PC-9 (cell line): Measurements from ENCODE around the gene ATP5ME. TPM values are rescaled to one million over a fixed set of nuclear protein-coding genes. Genes with fewer than 3 reads are reported as not detected.

Experiments
- BruUV-seq: library from RNA; stranded (reverse); fragments of 400-500 nt; replicated peaks from 2 replicates; lab custom pipeline; 2021; lab: Mats Ljungman, UMichigan
- CTCF ChIA-PET: fragments of 300-600 bp; sonication (Branson Sonifier 250); formaldehyde crosslinking; loops from one replicate; lab custom pipeline; 2022; ENCODE audit warnings: antibody characterized with exemption; lab: Charles Lee
- POLR2A ChIA-PET: fragments of 300-600 bp; sonication (Branson Sonifier 250); formaldehyde crosslinking; loops from one replicate; lab custom pipeline; 2022; ENCODE audit warnings: antibody characterized with exemption; ENCODE audit not compliant: unreplicated experiment; lab: Charles Lee
- DNase-seq, 2 experiments: peaks; one replicate each; pipeline versions ENCODE4 v3.0.0 to v3.0.0-alpha.2; 2015 to 2022; ENCODE audit warnings: mixed read lengths in 1 of 2
- H2AFZ ChIP-seq: fragments of 200-600 bp; sonication (generic); 2 replicates; pipeline ENCODE4 v1.8.1; 2017; ENCODE audit warnings: antibody characterized with exemption
- H3F3A ChIP-seq: fragments of 200-600 bp; sonication (generic); 2 replicates; pipeline ENCODE4 v1.8.1; 2017; ENCODE audit warnings: antibody characterized with exemption, mild to moderate bottlenecking, low read depth; ENCODE audit not compliant: insufficient read depth
- H3K27ac ChIP-seq: fragments of 200-600 bp; sonication (generic); 2 replicates; pipeline ENCODE4 v1.6.1; 2016; ENCODE audit warnings: mixed run types
- H3K27me3 ChIP-seq: fragments of 200-600 bp; sonication (generic); 2 replicates; pipeline ENCODE4 v1.6.1; 2016; ENCODE audit warnings: low read depth, mixed run types; ENCODE audit not compliant: insufficient read depth
- H3K36me3 ChIP-seq: fragments of 200-600 bp; sonication (generic); 2 replicates; pipeline ENCODE4 v1.6.1; 2016; ENCODE audit warnings: low read depth, mixed run types
- H3K4me1 ChIP-seq: fragments of 200-600 bp; sonication (generic); replicated peaks from 2 replicates; pipeline ENCODE4 v1.6.1; 2016; ENCODE audit warnings: mixed run types; ENCODE audit not compliant: insufficient read depth
- H3K4me2 ChIP-seq: fragments of 200-600 bp; sonication (generic); 2 replicates; pipeline ENCODE4 v1.6.1; 2017; ENCODE audit warnings: mixed run types
- H3K4me3 ChIP-seq: fragments of 200-600 bp; sonication (generic); 2 replicates; pipeline ENCODE4 v1.6.1; 2016; ENCODE audit warnings: mixed run types
- H3K79me2 ChIP-seq: fragments of 200-600 bp; sonication (generic); 2 replicates; pipeline ENCODE4 v1.6.1; 2017; ENCODE audit warnings: low read depth, mixed run types
- H3K9me2 ChIP-seq: fragments of 200-600 bp; sonication (generic); 2 replicates; pipeline ENCODE4 v1.8.1; 2017; ENCODE audit warnings: mild to moderate bottlenecking; ENCODE audit not compliant: insufficient read depth
- H3K9me3 ChIP-seq: fragments of 200-600 bp; sonication (generic); 2 replicates; pipeline ENCODE4 v1.8.1; 2016; ENCODE audit warnings: low read depth; ENCODE audit not compliant: insufficient read depth
- H4K20me1 ChIP-seq: fragments of 200-600 bp; sonication (generic); 2 replicates; pipeline ENCODE4 v1.8.1; 2017; ENCODE audit not compliant: insufficient read depth
- CTCF ChIP-seq: fragments of 200-600 bp; sonication (generic); conservative IDR thresholded peaks from 2 replicates; pipeline ENCODE4 v1.6.1; 2017; ENCODE audit warnings: mixed run types, antibody characterized with exemption, mild to moderate bottlenecking, moderate library complexity
- EZH2 ChIP-seq: fragments of 200-600 bp; sonication (generic); IDR thresholded peaks from 2 replicates; pipeline ENCODE4 v1.8.0; 2017; ENCODE audit warnings: antibody characterized with exemption, low read depth
- intact Hi-C: fragments of 100-400 bp; cut with micrococcal nuclease; formaldehyde crosslinking; loops from one replicate; pipeline ENCODE4 v1.10.0; 2022; ENCODE audit not compliant: unreplicated experiment
- total RNA-seq: library from RNA; stranded (reverse); gene quantifications from 2 replicates; pipeline ENCODE4 v1.2.3, GENCODE V29; 2021

The ATP5ME gene
- total RNA-seq, 1 experiment from 2014 or later = 334 TPM

- Histone ChIP-seq H3K4me3 (peak overlapping the region; percentile 39; the same call in 1 of the 2 replicates), H3F3A (peaks cover 16% of the 10 kb centered on the region; the same call in 1 of the 2 replicates), H3K9me2 (no peaks in the 10 kb centered on the region), H3K4me1 (peaks cover 19% of the 10 kb centered on the region), H3K27ac (no peak overlapping the region), H2AFZ (no peak overlapping the region), H3K36me3 (no peaks in the 10 kb centered on the region), H3K27me3 (no peaks in the 10 kb centered on the region), H3K9me3 (no peaks in the 10 kb centered on the region), H3K4me2 (peak overlapping the region; percentile 74), H3K79me2 (no peaks in the 10 kb centered on the region), H4K20me1 (no peaks in the 10 kb centered on the region)
- ChIA-PET POLR2A (interaction anchor here (0.7 kb wide), 1 partner anchor 1166 kb away, joined by 3 read pairs; no protein-coding TSS in a partner anchor), CTCF (no interaction called here)
- BruUV-seq = no TSS peak
- no peak for DNase-seq
- no peak for TF ChIP-seq EZH2
- TF ChIP-seq CTCF = no peak
- intact Hi-C loops = no loop called here
These were observed 15.6 kb upstream of the ATP5ME start for GRCh38 chr4:689723-690122.

- TSS peak; percentile 20 for BruUV-seq
- peak in 1 of 2 experiments; percentile 35 for DNase-seq
- Histone ChIP-seq H3K79me2 (no peaks in the 10 kb centered on the region), H2AFZ (peak within 1 kb of the TSS; percentile 60; the same call in 1 of the 2 replicates), H3K4me1 (peaks cover 19% of the 10 kb centered on the region), H3K9me3 (no peaks in the 10 kb centered on the region), H3K9me2 (no peaks in the 10 kb centered on the region), H3K4me2 (peak within 1 kb of the TSS; percentile 74), H3F3A (peaks cover 11% of the 10 kb centered on the region; the same call in 1 of the 2 replicates), H4K20me1 (no peaks in the 10 kb centered on the region), H3K36me3 (no peaks in the 10 kb centered on the region), H3K27ac (peak within 1 kb of the TSS; percentile 5; the same call in 1 of the 2 replicates), H3K4me3 (peak within 1 kb of the TSS; percentile 39; the same call in 1 of the 2 replicates), H3K27me3 (no peaks in the 10 kb centered on the region)
- intact Hi-C loops = loop anchor here (1.0 kb wide), 1 partner anchor 15 kb away; the partner anchor contains the start of genes ATP5ME and MYL5
- no peak for TF ChIP-seq EZH2
- TF ChIP-seq CTCF = no peak
- ChIA-PET POLR2A (interaction anchor here (0.6 to 0.7 kb wide), 3 partner anchors 109 to 1816 kb away, joined by 3 to 7 read pairs (median 3); no protein-coding TSS in a partner anchor), CTCF (no interaction called here)
These were observed 15.0 kb upstream of the ATP5ME start, which contains the start of gene SLC49A3 for GRCh38 chr4:688854-689681. SLC49A3 (minus strand) TSS chr4:689151; CDS start chr4:689127, 24 bp downstream.
